Smooth muscle cell of the umbilical artery (primary cell): Measurements from ENCODE around the gene RTCB. TPM values are rescaled to one million over a fixed set of nuclear protein-coding genes. Genes with fewer than 3 reads are reported as not detected.

Experiments
- total RNA-seq: library from RNA; depleted of rRNA; stranded (reverse); fragments of >200 nt; gene quantifications from 2 replicates; pipeline ENCODE4 v1.2.3, GENCODE V29; 2014

The RTCB gene
- 132 and 141 TPM in 2 replicates for total RNA-seq

DNA sequence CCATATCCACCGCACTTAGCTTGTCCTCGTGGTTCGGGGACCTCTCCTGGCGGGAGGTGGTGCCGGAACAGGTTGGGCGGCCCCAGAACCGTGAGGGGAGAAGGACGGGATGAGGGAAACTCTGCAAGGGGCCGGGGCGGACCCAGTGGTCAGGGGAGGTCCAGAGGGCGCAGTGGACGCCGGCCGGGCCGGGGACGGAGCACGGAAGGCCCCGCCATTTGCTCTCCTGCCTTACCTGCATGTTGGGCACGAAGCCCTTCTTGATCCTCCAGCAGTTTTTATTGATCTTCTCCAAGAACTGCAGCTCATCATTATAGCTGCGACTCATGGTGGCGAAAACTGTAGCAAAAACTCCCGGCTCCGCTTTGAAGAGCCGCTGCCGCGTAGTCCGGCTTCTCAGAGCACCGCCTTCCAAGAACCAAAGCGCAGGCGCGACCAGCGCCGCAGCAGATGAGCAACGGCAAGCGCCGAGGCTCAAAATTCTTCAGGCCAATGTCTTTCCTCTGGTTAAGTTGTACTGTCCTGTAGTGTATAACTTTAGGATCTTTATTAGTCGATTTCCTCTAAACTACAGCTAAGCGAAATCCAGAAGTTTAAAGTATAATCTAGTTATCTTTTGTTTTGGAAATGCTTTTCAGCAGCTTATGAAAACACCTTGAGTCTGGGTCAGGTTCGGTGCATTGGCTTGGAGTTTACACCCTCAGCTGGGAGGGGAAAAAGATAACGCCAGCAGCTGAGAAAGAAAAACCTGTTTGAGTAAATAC lies at the start of gene RTCB:
TSS of gene RTCB (minus strand) at position 419 of the 764 bp plus-strand sequence. CDS start at position 328, 91 bp downstream.

DNA sequence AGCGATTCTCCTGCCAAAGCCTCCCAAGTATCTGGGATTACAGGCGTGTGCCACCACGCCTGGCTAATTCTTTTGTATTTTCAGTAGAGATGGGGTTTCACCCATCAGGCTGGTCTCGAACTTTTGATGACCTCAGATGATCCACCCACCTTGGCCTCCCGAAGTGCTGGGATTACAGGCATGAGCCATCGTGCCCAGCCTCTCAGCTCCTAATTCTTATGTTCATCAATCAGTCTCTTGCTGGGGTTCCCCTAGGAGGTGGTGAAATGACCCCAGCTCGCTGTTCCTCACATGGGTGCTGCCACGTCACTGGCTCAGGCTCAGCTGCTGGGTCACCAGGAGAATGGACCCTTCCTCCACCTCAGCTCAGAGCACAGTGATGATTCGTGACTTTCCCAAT lies 54.5 kb downstream of the RTCB start, which contains the start of gene RFPL3:
TSS of gene RFPL3 (plus strand) at position 301 of the 400 bp plus-strand sequence. CDS start 205 bp downstream, outside the sequence.

Other genes starting within 250 kb of the RTCB start
- gene RFPL2, start 207.2 kb downstream of the RTCB start, total RNA-seq, result not detected in 2 replicates
- 0.05 TPM in 1 of 2 replicates, not detected in the other for gene SLC5A4, start 156.9 kb downstream of the RTCB start, total RNA-seq
- gene RFPL3, start 54.4 kb downstream of the RTCB start, total RNA-seq, result not detected in 2 replicates
- gene BPIFC, start 52.2 kb upstream of the RTCB start, total RNA-seq, result not detected in 2 replicates
- 47.2 and 56.7 TPM in 2 replicates for gene FBXO7, start 62.6 kb upstream of the RTCB start, total RNA-seq